Uterus (tissue), 4 donors: Measurements from ENCODE around the gene WDPCP. TPM values are rescaled to one million over a fixed set of nuclear protein-coding genes. Genes with fewer than 3 reads are reported as not detected.
"Not testable (repeated sequence)": the region's sequence is repeated elsewhere in the genome, so short reads cannot be mapped to it uniquely, and the experiment has no call there.

Source experiments
- DNase-seq, 2 donors: peaks; one replicate each; pipeline ENCODE4 v3.0.0-alpha.2; 2019 to 2020
- H3K27ac ChIP-seq, 2 donors: fragments of 200-600 bp; sonication (generic); 1 replicate in 1 of 2; 2 replicates in 1 of 2; pipeline ENCODE4 v1.5.1; 2016 to 2018
- H3K27me3 ChIP-seq, 2 donors: fragments of 200-600 bp; sonication (generic); one replicate each; pipeline ENCODE4 v1.5.1; 2018 to 2019; ENCODE audit warnings: control low read depth in 1 of 2
- H3K36me3 ChIP-seq, 2 donors: fragments of 200-600 bp; sonication (generic); one replicate each; pipeline ENCODE4 v1.5.1; 2019; ENCODE audit warnings: control low read depth in 1 of 2
- H3K4me1 ChIP-seq, 2 donors: fragments of 200-600 bp; sonication (generic); one replicate each; pipeline ENCODE4 v1.5.1; 2018 to 2019; ENCODE audit warnings: control low read depth in 1 of 2
- H3K4me3 ChIP-seq, 2 donors: fragments of 200-600 bp; sonication (generic); 1 replicate in 1 of 2; 2 replicates in 1 of 2; pipeline ENCODE4 v1.5.1; 2018 to 2019; ENCODE audit warnings: mild to moderate bottlenecking in 1 of 2
- H3K9me3 ChIP-seq, 2 donors: fragments of 200-600 bp; sonication (generic); one replicate each; pipeline ENCODE4 v1.5.1; 2019; ENCODE audit warnings: control low read depth in 1 of 2
- CTCF ChIP-seq, 4 experiments: fragments of 200-600 bp in 2 of 4; fragments of 450-650 bp in 2 of 4; sonication (generic) in 2 of 4; IDR thresholded peaks; one replicate each; pipeline ENCODE4 v1.5.1; 2016 to 2019; ENCODE audit warnings: antibody characterized with exemption in 4 of 4, mild to moderate bottlenecking in 2 of 4, moderate library complexity in 1 of 4
- POLR2A ChIP-seq, 2 donors: fragments of 450-650 bp; IDR thresholded peaks; one replicate each; pipeline ENCODE4 v1.6.1; 2016; ENCODE audit warnings: antibody characterized with exemption in 2 of 2, mild to moderate bottlenecking in 1 of 2, moderate library complexity in 1 of 2
- intact Hi-C: fragments of 100-400 bp; cut with DNase I; formaldehyde crosslinking; loops from one replicate; pipeline ENCODE4 v1.15.1; 2023; ENCODE audit warnings: low total_unique reads
- total RNA-seq, 4 donors: library from RNA; depleted of rRNA in 3 of 4; stranded (reverse); fragments of >200 nt in 3 of 4; gene quantifications; one replicate each; pipeline versions ENCODE4 v1.1.0 to v1.2.4, GENCODE V29; 2014 to 2023
- donor health status: DM: yes; HTN: yes; CAD: no.

WDPCP gene
- total RNA-seq, 4 donors from 2014 or later = 8.8 to 39.8 (median 29.7) TPM

DNA sequence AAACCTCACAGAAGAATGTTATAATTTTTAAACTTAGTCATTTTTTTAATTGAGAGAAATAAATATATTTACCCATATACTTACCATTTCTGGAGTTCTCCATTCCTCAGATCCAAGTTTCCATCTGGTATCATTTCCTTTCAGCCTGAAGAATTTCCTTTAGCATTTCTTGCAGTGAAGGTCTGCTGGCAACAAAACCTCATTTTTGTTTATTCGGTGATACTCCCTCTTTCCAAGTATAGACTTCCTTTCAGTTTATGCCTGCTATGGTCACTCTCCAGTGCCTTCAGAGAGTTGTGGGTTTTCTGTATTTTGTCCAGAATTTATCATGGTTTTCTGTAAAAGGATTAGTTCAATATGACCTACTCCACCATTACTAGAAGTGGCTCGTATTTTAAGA is 17.0 kb downstream of the WDPCP start:
- H3K9me3 ChIP-seq = no peaks in the 10 kb centered on the region
- H3K4me3 ChIP-seq = no peak overlapping the region
- intact Hi-C loops = no loop called here
- H3K36me3 ChIP-seq = no peaks in the 10 kb centered on the region
- no peak overlapping the region for H3K27ac ChIP-seq
- no peaks in the 10 kb centered on the region for H3K27me3 ChIP-seq
- DNase-seq = no peak
- H3K4me1 ChIP-seq = no peaks in the 10 kb centered on the region
- TF ChIP-seq POLR2A (IDR thresholded peaks at IDR 0.05) (no peak), CTCF (IDR thresholded peaks at IDR 0.05) (no peak)

- TF ChIP-seq POLR2A (IDR thresholded peaks at IDR 0.05) = no peak
- TF ChIP-seq CTCF (IDR thresholded peaks at IDR 0.05) = no peak
- Histone ChIP-seq H3K9me3 (no peaks in the 10 kb centered on the region), H3K4me3 (no peak overlapping the region), H3K36me3 (no peaks in the 10 kb centered on the region), H3K27ac (no peak overlapping the region), H3K27me3 (no peaks in the 10 kb centered on the region), H3K4me1 (no peaks in the 10 kb centered on the region)
- no peak for DNase-seq
- intact Hi-C loops = no loop called here
These were observed 18.5 kb downstream of the WDPCP start for GRCh38 chr2:63569740-63570139.

- DNase-seq = no peak
- Histone ChIP-seq H3K9me3 (peaks cover 0 to 12% of the 10 kb centered on the region in 2 donors), H3K27me3 (no peaks in the 10 kb centered on the region), H3K4me1 (no peaks in the 10 kb centered on the region), H3K4me3 (no peak overlapping the region), H3K36me3 (no peaks in the 10 kb centered on the region), H3K27ac (no peak overlapping the region)
- TF ChIP-seq POLR2A (IDR thresholded peaks at IDR 0.05) = no peak
- no peak for TF ChIP-seq CTCF (IDR thresholded peaks at IDR 0.05)
- intact Hi-C loops = no loop called here
These were observed 25.5 kb downstream of the WDPCP start for GRCh38 chr2:63562751-63563150.

DNA sequence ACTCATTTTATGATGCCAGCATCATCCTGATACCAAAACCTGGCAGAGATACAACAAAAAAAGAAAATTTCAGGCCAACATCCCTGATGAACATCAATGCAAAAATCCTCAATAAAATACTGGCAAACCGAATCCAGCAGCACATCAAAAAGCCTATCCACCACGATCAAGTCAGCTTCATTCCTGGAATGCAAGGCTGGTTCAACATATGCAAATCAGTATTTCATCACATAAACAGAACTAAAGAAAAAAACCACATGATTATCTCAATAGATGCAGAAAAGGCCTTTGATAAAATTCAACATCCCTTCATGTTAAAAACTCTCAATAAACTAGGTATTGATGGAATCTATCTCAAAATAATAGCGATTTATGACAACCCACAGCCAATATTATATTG is 29.4 kb downstream of the WDPCP start:
- H3K4me3 ChIP-seq, H3K4me1 ChIP-seq, H3K27ac ChIP-seq, H3K27me3 ChIP-seq, H3K36me3 ChIP-seq, DNase-seq, intact Hi-C loops: not testable (repeated sequence)
- H3K9me3 ChIP-seq = peaks cover 0 to 15% of the 10 kb centered on the region in 2 donors

DNA sequence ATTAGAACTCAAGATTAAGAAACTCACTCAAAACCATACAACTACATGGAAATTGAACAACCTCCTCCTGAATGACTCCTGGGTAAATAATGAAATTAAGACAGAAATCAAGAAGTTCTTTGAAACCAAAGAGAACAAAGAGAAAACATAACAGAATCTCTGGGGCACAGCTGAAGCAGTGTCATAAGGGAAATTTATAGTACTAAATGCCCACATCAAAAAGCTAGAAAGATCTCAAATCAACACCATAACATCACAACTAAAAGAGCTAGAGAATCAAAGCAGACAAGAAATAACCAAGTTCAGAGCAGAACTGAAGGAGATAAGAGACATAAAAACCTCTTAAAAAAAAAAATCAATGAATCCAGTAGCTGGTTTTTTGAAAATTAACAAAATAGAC is 30.5 kb downstream of the WDPCP start:
- H3K36me3 ChIP-seq, H3K4me1 ChIP-seq, H3K4me3 ChIP-seq, H3K27me3 ChIP-seq, H3K27ac ChIP-seq, DNase-seq, intact Hi-C loops: not testable (repeated sequence)
- H3K9me3 ChIP-seq = peaks cover 0 to 15% of the 10 kb centered on the region in 2 donors

GRCh38 chr2:63555931-63556330 is 32.3 kb downstream of the WDPCP start:
- DNase-seq = no peak
- no peak for TF ChIP-seq CTCF (IDR thresholded peaks at IDR 0.05)
- TF ChIP-seq POLR2A (IDR thresholded peaks at IDR 0.05) = no peak
- Histone ChIP-seq H3K4me1 (no peaks in the 10 kb centered on the region), H3K4me3 (no peak overlapping the region), H3K36me3 (no peaks in the 10 kb centered on the region), H3K27me3 (no peaks in the 10 kb centered on the region), H3K9me3 (peaks cover 0 to 12% of the 10 kb centered on the region in 2 donors), H3K27ac (no peak overlapping the region)
- intact Hi-C loops = no loop called here
